HG03135 (cell line): ENCODE results near the gene ABCF2.

Source experiments
- ATAC-seq: cut with Tn5 transposase; IDR thresholded peaks from one replicate; pipeline ENCODE4 v1.9.1; 2021; ENCODE audit warnings: mild to moderate bottlenecking, moderate library complexity; ENCODE audit not compliant: unreplicated experiment

ABCF2 gene

DNA sequence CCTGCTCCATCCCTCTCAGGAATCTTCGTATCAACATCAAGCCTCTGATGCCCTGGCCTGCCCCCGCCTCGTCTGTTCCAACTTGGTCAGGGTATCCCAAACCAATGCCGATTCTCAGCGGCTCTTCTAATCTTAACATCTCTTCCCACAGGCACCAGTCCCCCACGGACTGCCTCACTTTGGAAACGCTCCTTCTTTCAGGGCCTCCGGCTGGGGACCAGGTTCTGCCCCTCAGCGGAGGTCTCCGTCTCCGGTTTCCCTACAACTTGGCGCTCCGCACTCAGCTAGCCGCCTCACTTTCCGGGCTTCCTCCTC lies 488 bp downstream of the ABCF2 start:
- ATAC-seq = peak; percentile 17

DNA sequence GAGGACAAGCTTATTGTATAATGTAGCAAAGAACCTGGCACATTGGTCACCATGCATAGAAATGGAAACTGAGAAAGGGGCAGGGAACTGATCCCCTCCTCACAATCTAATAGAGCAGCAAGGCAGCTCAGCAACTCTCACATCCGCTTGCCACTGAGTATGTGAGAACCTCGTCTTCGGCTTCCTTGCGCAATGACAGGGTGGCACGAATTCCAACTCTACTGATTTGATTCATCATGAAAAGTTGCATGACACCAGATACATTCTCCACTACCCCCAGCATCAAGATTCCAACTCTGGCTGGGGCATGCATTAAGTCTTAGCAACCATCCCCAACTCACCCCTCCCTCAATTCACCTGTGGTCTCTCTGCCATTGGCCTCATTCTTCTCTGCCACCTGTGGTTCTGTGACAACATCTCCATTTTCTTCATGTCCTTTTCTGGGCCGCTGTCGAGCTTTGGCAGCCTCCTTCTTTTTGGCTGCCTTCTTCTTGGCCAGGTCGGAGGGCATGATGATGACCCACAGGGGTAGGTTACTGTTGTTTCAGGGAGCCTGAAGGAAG lies 976 bp downstream of the ABCF2 start:
- no peak for ATAC-seq

DNA sequence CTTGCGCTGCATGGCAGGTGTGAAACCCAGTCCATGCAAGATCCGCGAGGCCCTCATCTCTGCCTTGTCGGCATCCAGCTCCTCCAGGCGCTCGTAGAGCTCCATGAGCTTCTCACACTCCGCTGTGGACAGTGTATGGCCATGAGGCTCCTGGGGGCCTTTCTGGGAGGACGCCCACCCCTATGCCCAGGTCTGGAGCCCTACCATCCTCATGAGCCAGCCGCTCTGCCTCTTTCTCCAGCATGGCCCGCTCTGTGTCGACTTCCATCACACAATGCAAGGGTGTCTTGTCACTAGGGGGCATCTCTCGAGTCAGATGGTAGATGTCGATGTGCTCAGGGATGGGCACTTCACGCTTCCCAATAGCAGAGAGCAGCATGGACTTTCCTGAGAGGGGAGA lies 3.3 kb downstream of the ABCF2 start:
- no peak for ATAC-seq

DNA sequence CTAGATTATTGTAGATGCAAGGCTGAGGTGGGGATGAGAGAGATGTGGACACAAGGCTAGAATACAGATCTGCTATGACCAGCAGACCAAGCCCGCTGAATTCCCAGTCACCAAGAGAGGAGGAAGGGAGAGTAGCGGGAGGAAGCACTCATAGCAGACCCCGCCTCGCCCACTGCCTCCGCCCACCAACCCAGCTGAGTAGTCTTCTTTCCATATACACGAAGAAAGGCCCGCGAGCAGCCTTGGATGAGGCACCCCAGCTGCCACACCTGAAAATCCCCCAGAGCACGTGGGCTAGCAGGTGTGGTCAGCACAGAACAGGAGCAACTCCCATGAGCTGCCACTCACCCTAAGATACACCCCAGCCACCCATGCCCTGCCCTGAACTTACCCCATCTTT lies 8.8 kb downstream of the ABCF2 start:
- no peak for ATAC-seq

DNA sequence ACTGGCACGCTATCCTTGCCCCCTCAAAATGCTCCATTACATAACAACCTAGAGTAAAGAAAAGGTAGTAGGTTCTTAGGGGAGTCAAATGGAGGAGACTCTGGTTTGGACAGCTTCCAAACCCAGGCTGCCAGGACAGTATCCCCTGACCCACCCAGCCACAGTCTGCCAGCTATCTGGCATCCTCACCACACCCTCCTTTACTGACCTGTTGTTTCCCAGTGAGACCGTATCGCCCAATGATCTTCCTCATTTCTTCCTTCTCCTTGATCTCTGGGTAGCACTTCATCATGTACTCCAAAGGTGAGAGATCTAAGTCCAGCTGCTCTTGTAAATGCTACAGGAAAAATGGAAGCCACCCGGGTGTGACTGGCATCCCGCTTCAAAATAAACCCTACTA lies 11.6 kb downstream of the ABCF2 start:
- ATAC-seq = no peak

DNA sequence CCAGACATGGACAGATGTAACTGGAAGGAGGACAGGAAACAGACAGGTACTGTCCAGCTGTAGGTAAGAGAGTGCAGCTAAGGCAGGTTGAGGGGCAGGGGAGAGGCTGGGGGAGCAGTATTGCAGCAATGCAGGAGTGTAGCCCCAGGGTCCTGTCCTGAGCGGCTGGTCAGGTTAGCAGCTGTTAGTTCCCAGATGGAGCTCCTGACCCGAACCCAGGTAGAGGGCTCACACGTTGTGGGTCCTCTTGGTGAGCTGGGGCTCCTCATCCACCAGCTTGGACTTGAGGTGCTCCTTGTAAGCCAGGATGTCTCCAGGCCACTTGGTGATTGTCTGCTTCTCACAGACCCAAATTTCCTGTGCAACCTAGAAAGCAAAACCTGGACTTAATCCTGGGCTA lies 13.2 kb downstream of the ABCF2 start:
- ATAC-seq = no peak

DNA sequence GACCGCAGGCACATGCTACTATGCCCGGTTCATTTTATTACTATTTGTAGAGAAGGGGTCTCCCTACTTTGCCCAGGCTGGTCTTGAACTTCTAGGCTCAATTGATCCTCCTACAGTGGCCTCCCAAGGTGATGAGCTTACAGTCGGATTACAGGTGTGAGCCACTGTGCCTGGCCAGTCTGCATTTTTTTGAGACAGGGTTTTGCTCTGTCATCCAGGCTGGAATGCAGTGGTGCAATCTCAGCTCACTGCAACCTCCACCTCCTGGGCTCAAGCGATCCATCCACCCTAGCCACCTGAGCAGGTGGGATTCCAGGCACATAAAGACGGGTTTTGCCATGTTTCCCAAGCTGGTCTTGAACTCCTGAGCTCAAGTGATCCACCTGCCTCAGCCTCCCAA lies 14.4 kb downstream of the ABCF2 start:
- ATAC-seq = no peak

DNA sequence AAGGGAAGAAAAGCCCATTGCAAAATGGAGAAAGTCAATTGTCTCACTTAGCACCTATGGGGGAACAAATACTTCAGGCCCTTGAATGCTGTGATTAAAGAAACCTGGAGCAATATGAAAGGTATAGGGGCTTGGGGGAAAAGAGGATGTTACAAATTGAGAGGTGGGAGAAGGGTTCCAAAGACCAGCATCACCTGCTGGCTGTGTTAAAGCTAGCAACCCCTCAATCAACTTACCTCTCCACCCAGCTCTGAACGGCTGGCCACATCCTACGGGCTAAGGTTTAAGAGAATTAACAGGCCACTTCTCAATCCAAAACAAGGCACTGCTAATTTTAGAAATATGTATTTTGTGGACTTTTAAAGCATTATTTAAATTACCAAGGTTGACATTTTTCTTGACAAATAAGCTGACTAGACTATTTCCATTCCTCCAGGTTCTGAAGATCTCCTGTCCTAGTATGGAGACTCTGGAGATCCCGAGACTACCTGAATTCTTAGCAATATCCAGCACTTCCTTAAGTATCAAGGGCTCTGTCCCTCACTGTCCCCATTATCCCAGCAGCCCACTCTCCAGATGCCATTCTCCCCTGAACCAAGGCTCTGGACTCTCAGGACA lies 15.7 kb downstream of the ABCF2 start:
- no peak for ATAC-seq

DNA sequence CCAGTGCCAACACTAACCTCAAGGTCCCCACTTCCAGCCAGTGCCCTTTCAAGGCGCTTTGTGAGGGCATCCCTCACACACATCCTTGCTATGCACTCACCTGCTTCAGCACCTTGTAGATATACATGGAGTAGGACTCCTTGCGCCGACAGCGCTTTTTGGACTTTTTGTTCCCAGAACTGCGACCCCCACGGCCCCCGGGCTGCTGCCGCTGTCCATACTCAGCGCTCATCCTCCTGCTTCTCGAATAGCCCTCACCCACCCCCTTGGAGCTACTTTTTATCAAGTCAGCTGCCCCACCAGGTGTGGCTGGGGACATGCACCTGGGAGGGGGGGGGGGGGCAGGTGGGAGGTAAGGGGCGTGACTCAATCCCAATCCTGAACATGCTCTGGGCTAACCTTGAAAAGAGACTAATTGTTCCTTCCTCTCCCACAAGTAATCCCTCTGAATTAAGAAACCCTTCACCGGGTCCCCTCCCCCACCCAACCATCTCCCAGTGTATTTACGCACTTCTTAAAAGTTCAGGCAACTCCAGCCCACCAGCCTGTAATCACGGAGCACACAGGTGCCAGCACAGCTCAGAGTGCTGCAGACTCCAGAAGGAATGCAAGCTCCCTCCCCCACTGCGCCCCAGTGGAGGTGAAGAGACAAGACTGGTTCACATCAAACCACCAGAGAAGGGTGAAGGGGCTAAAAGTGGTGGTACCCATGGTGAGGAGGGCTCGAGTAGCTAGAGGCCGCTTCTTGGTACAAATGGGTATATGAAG lies 16.7 kb downstream of the ABCF2 start, which contains the start of gene H2BK1:
Gene H2BK1, minus strand, starts transcription at position 402 of the 768 bp plus-strand sequence. Its CDS starts 170 bp downstream, at position 232.
- ATAC-seq = no peak

DNA sequence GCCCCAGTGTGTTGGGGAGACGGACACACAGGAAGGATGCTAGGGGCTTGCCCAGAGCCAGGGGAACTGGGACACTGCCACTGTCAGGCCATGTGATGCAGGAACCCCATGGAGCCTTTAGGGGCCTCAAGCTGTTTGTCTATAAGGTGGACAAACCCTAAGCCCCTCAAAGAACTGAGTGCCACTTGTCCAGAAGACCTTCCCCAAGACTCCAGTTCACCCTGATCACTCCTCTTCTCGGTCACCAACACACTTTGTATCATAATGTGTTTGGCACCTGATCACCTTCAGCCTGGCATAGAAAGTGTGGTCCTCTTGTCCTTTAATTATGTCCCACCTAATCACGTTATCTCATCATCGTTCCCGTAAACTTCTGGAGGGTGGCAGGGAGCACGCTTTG lies 17.4 kb downstream of the ABCF2 start:
- ATAC-seq = no peak

DNA sequence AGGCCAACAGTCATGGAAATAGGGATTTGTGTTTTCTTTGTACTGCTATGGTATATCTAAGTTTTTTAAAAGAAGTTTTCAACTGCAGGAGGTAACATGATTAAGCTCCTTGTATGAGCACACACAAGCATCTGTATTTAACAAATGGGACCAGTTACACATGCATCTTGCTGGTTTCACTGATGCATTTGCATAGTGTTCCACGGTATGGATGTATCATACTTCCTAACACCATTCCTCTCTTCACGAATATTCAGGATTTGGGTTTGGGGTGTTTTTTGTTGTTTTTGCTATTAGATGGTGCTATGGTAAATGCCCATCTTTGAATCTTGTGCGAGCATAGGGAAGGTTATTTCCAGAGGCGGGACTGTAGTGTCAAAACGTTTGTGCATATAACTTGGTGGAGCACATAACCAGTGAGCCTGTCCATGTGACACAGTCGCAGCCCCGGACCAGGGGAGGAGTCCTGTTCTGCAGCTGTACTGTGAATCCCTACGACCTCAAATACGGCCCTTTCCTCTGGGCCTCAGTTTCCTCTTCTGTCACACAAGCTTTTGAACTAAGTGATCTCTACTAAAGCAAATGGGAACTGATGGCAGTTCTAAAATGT lies 18.6 kb downstream of the ABCF2 start:
- no peak for ATAC-seq

DNA sequence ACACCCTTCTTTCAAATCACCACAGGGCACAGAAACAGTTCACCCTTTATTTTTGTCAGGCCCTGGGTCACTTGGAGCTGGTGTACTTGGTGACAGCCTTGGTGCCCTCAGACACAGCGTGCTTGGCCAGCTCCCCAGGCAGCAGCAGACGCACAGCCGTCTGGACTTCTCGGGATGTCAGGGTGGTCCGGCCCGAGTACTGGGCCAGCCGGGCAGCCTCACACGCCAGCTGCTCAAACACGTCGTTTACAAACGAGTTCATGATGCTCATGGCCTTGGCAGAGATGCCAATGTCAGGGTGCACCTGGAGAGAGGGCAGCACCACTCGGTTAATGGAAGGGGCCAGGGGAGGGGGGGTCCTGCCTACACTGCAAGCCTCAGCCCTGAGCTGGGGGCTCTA lies 19.2 kb downstream of the ABCF2 start:
- ATAC-seq = no peak

DNA sequence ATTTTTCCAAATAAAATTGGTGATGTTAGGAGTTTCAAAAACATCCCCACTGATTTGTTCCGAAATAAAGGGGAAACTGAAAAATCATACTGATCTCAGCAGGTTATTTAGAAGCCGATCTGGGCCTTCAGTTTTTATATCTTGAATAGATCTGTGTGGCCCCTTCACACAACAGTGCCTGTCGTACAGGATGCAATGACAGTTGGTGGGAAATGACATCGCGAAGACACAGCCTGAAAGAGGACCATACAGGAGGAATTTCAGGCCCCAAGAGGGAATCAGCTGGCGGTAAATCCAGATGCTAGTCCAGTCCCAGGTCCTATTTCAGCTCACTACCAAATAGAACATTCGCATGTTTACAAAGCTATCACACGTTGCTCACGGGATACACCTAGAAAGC lies 19.7 kb downstream of the ABCF2 start:
- no peak for ATAC-seq

DNA sequence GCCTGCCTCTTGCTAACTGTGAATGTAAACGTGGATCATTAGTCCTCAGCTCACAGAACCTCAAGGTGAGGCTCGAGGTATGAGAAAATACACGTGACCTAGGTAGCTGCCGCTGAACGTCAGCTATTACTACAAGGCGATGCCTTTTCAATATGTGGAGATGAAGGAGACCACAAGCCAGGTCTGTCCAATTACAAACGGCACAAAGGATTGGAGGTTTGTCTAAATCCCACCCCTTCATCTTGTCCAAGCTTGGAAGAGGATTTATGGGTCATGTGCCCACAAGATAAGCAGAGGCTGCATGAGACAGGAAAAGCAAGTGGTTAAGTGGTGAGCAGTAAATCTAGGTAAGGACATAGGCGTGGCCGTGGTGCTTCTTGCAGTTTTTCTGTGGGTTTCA lies 20.1 kb downstream of the ABCF2 start:
- ATAC-seq = no peak

DNA sequence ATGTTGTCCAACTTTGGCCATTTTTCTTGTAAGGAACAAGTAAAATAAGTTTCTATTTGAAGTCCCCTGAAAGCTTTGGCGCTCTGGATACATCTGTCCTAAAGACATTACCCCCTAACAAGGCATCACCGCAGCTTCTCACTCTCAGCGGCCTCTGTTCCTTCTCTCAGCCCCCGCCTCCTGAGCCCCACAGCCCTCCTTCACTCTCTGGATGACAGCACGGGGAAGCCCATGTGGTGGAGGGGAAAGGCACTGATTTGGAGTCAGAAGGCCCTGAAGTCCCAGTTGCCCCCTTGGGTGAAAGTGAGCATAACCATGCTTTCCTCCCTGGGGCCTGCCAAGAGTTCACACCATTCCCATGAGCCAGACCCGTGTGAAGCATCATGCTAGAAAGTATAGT lies 21.3 kb downstream of the ABCF2 start:
- ATAC-seq = no peak

DNA sequence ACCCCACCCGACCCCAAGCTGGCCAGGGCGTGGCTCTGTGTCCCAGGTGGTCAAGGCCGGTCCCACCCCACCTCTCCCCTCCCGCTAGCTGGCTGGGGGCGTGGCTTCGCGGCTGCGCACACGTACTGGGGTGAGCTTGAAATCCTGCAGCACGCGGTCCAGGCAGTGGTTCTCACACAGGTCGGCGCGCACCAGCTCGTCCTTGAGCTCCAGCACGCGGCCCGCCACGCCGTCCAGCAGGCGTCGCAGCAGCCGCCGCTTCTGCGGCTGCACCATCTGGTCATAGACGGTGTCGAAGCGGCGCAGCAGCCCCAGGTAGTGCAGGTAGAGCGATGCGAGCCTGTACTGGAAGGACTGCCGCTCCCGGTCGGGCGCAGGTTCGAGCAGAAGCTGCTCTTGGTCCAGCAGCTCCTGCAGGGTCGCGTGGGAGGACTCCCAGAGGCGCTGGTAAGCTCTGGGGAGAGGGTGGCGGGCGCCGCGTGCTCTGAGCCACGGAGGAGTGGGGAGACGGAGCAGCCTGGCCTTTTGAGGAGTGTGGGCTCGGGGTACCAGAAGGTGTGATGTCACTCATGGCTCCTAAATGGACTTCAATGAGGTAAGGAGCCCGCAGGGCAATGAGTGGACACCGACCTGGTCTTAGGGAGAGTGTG lies 22.5 kb downstream of the ABCF2 start:
- no peak for ATAC-seq

DNA sequence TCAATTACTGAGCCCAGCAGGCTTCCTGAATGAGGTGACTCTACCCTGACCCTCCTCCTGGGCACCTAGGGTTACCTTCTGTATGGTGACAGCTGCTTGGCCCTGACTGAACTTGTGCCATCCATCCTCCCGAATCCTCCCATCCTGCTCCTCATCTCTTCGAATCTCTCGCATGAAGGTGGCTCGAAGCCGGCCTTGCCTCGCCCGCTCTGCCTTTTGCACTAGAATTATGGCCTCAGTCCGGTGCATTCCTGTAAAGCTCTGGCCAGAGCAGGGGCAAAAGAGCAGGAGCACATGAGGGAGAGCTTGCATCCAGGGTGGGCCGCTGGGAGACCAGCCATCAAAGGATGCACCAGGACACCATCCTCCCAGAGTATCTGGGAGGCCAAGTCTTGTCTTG lies 24.2 kb downstream of the ABCF2 start:
- no peak for ATAC-seq

DNA sequence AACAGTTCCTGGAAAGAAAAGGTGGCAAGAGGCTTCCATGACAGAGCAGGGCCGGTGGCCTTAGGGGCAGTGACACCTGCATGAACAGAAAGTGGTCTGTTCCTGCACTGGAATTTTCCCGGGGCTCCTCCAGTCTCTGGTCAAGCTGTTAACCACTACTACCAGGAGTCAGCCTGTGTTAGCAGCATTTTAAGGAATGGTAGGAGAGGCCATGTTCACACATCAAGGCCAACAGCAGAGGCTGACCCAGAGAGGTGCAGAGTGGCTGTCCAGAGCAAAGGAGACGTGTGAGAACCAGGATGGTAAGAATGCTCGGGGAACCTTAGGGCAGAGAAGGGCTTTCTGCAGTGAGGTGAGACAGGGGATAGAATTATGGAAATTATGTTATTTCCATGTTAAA lies 25.3 kb downstream of the ABCF2 start:
- ATAC-seq = no peak

DNA sequence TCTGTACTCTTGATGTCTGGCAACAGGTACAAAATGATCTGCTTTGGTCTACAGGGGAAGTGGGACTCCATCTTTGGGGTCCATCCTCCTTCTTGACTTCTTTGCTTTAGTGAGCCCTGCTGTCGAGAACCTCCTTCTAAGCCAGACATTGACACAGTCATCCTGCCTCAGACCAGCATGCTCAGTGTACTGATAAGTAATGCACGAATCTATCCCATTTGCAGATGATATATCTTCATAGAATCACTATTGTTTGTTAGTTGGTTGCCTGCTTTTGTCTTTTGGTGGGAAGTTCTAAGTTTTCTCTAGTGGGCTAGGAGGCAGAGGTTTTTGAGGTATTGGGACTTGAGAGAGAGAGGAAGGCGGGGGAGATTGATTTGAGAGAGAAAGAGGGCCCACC lies 25.7 kb downstream of the ABCF2 start:
- ATAC-seq = no peak

DNA sequence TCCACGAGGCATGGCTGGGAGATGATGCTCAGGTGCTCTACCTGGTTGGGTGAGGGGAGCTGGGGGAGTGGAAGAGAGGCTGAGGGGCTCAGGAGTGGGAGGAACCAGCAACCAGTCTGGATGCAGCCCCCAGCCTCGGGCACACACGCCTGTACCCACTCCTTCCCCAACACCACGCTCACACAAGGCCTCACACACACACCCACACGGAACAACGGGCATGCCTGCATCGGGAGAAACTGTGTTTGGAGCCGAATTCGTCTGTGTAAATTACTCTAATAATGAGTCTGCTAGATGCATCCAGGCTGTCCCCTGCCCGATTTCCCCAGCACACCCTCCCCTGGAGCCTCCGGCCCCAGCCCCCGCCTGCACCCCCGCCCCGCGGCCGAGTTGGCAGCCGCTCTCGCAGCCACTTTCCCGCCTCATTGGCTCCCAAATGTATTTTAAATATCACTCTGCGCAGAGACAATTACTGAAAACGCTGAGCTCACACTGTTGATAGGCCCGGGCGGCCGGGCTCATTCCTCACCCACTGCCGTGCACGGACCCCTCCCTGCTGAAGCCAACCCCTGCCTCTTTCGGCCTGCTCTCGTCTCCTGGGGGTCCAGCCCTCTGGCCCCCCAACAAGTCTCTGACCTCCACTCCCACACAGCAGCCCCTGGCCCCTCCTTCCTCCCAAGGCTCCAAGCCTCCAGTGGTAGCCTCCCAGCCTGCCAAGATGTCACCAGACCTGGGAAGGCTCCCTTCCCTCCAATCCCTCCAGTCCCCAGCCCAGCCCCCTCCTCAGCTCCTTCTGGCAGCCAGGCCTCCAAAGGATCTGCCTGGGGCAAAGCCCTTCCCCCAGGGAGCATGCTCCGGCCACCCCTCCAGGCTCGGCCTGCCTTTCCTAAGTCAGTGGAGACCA lies 27.8 kb downstream of the ABCF2 start:
- no peak for ATAC-seq

DNA sequence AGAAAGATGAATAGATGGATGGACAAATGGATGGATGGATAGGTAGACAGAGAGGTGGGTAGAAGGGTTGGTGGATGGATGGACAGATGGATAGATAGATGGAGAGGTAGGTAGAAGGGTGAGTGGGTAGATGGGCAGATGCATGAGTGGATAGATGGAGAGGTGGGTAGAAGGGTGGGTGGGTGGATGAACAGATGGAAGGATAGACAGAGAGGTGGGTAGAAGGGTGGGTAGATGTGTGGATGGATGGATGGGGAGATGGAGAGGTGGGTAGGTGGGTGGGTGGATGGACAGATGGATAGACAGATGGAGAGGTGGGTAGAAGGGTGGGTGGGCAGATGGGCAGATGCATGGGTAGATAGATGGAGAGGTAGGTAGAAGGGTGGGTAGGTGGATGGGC lies 29.1 kb downstream of the ABCF2 start:
- no peak for ATAC-seq
